Measurements from ENCODE around the gene FOXI1.
"Not testable (repeated sequence)": the region's sequence is repeated elsewhere in the genome, so short reads cannot be mapped to it uniquely, and the experiment has no call there.

FOXI1 gene

DNA sequence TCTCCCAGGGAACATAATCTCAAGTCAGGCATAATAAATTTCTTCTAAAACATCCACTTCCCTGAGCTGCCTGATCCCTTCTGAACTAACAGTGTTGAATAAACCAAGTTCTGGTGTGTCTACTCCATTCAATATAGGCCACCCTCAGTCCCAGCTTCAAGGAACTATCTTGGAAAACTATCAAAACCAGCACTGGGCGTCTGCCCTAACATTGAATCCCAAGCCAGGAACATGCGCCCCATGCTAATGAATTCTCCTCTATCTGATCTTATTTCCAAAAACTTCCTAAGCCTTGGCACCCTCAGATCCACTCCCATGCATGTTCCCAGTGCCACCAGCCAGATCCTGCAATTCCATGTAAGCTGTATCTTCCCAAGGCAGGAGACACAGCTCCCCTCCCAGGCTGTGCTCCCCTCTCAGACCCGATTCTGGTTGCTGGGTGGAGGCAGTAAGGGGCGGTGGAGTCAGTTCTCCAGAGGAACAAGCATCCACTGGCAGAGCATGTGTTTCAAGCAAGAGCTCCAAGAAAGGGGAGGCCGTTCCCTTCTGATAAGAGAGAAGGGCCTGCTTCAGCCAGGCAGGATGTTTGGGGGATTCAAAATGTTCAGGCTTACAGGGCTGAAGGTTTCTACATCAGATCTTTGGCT is 13.1 kb upstream of the FOXI1 start:
- no peak for DNase-seq (ENCODE audit: low spot score)

DNA sequence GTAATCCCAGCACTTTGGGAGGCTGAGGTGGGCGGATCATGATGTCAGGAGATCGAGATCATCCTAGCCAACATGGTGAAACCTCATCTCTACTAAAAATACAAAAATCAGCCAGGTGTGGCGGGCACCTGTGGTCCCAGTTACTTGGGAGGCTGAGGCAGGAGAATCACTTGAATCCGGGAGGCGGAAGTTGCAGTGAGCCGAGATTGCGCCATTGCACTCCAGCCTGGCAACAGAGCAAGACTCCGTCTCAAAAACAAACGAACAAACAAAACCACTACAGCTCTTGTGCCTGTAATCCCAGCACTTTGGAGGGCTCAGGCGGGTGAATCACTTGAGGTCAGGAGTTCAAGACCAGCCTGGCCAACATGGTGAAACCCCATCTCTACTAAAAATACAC is 11.4 kb upstream of the FOXI1 start:
- DNase-seq (ENCODE audit: low spot score) = not testable (repeated sequence)

DNA sequence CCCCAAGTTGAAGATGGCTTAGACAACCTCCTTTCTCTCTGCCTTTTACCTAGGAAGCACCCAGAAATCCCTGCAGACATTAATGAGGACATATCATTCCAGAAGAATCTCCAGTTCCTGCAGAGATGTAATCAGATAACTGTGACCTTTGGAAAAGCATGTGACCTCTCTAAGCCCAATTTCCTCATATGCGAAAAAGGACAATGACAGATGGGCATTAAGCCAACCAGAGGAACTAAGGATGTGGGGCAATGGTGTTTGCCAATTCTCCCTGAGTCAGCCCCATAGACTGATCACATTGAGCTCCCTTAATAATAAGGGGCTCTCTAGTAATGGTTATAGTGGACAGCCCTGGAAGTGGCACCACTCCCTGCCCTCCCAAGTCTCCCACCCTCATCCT is 10.1 kb upstream of the FOXI1 start:
- DNase-seq (ENCODE audit: low spot score) = no peak

GRCh38 chr5:170097934-170098333 is 7.8 kb upstream of the FOXI1 start:
- DNase-seq (ENCODE audit: low spot score) = peak; percentile 3

- DNase-seq (ENCODE audit: low spot score) = peak; percentile 68
Measured at GRCh38 chr5:170100066-170100943, 5.4 kb upstream of the FOXI1 start.

- no peak for DNase-seq (ENCODE audit: low spot score)
Measured at GRCh38 chr5:170103447-170103846, 2.2 kb upstream of the FOXI1 start.

DNA sequence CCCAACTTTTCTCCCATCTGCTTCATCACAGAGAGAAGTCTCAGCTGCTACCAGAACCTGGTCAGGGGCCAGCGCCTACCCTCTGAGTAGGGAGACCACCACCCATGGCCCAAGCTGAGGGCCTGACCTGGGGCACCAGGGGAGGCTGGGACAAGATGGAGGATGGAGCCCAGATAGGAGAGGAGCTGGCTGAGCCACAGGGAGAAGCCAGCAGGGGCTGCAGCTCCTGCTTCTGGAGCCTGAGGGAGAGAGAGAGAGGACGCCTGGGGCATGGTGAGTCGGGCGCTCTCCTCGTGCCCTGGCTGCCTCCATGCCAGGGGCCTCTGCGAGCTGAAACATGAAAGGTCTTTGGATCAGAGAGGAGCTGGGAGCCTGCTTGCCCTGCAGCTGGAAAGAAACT is 1.4 kb upstream of the FOXI1 start:
- DNase-seq (ENCODE audit: low spot score) = no peak

- no peak for DNase-seq (ENCODE audit: low spot score)
Measured at GRCh38 chr5:170104710-170105109, 987 bp upstream of the FOXI1 start.

- DNase-seq (ENCODE audit: low spot score) = no peak
Measured at GRCh38 chr5:170107674-170108073, 2.0 kb downstream of the FOXI1 start.

DNA sequence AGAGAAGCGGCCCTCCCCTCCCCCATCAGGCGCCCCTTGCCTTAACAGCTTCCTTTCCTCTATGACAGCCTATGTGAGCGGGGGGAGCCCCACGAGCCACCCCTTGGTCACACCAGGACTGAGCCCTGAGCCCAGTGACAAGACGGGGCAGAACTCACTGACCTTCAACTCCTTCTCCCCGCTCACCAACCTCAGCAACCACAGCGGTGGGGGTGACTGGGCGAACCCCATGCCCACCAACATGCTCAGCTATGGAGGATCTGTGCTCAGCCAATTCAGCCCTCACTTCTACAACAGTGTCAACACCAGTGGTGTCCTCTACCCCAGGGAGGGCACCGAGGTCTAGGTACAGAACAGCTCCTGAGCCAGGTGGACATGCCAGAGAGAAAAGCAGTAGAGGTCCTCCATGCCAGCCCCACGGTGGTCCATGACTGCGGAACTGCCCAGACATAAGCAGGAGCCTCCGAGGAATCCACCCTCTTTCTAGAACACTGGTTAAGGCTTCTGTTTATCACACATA is 2.6 kb downstream of the FOXI1 start:
- DNase-seq (ENCODE audit: low spot score) = no peak

- DNase-seq (ENCODE audit: low spot score) = no peak
Measured at GRCh38 chr5:170109059-170110031, 3.6 kb downstream of the FOXI1 start.

DNA sequence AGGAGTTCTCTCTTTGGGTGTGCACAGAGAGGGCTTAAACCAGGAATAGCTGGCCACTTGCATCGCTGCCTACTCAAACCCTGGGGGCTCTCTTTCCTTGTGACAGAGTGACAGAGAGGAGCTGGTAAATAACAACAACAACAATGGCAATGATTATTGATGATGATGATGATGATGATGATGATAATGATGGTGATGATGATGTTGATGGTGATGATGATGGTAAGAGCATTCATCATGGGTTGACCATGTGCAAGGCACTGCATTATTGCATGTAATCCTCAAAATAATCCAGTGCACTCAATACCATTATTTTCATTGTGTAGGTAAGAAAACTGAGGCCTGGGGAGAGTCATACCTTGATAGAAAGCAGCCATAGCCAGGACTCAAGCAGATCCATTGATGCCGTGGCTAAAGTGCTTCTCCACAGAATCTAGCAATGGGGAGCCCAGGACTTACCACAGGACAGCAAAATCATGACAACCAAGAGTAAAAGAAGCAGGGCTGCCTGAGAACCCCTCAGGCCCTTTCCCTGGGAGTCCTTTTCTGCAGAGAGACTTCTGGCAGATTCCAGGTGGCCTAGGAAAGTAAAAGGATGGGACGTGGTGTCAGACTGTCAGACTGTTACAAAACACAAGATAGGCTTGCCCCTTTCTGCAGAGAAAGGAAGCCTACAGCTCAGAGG is 4.8 kb downstream of the FOXI1 start:
- DNase-seq (ENCODE audit: low spot score) = no peak

DNA sequence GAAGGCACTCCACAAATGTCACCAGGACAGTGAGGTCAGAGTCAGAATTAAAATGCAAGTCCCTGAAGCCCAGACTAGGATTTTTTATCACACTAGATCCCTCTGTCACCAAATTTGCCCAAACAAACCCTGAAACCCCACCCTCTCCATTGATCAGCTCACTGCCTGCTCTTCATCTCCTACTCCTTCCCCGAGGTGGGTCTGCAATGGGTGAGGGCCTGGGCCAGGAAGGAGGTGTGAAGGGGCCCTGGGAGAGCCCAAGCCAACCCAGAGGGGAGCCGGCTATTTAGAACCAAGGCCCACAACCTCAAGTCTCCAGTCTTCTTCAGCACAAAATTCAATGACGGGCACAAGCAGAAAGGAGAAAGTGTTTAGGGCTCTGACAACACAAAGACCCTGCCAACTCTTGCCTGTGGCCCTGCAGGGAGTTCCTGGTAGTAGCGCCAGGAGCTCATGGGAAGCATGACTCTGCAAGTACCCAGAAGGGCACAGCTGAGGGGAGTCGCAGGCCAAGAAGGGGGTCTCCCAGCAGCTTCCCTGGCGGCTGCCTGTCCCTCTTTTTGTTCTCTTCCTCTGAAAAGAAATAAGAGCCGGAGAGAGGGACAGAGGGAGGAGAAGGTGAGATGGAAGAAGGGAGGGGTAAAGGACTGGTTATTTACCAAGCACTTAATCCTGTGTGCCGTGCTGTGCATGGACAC is 5.5 kb downstream of the FOXI1 start:
- DNase-seq (ENCODE audit: low spot score) = no peak

GRCh38 chr5:170112876-170113521 is 7.3 kb downstream of the FOXI1 start:
- DNase-seq (ENCODE audit: low spot score) = no peak

DNA sequence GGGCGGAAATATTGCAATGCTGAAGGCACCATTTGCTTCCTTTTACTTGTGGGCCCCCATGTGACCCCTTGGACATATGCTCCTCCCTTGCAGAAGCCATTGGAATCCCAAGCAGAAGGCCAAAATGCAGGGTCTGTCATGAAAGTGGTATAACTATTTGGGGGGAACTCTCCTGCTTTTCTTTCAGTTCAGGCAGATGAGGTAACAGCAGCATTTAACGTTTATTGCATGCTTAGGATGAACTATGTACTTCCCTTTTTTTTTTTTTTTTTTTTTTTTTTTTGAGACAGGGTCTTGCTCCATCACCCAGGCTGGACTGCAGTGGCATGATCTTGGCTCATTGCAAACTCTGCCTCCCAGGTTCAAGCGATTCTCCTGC is 7.8 kb downstream of the FOXI1 start:
- no peak for DNase-seq (ENCODE audit: low spot score)

DNA sequence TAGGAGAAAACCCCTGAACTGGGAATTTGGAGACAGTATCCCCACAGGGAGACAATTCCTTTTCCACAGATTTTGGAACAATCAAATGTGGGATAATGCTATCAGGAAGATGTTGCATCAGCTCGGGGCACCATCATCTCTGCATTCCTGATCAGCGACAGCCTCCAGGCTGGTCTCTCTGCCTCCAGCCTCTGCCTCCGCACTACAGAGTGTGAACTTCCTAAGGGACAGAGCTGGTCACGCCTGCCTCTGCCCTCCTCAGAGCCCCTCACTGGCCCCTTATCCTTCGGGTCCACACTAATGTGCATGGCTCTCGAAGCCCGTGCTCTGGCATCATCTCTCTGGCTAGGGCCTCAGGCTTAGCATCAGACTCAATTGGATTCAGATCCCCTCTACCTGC is 8.6 kb downstream of the FOXI1 start:
- DNase-seq (ENCODE audit: low spot score) = no peak

DNA sequence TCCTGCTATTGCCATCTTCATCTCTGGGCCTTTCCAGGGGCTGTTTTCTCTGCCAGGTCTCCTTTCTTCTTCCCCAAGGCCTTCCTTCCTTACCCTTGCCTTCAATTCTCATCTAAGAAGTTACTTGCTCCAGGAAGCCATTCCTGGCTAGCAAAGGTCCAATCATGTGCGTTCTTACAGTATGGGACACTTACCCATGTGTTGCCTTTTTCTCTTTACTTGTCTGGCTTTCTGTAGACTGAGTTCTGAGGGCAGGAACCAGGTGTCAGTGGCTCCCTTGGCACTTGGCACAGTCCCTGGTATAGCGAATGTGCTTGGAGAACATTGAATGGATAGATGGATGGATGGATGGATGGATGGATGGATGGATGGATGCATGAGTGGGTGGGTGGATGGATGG is 10.2 kb downstream of the FOXI1 start:
- DNase-seq (ENCODE audit: low spot score) = no peak

GRCh38 chr5:170117736-170118135 is 12.0 kb downstream of the FOXI1 start:
- DNase-seq (ENCODE audit: low spot score) = no peak

DNA sequence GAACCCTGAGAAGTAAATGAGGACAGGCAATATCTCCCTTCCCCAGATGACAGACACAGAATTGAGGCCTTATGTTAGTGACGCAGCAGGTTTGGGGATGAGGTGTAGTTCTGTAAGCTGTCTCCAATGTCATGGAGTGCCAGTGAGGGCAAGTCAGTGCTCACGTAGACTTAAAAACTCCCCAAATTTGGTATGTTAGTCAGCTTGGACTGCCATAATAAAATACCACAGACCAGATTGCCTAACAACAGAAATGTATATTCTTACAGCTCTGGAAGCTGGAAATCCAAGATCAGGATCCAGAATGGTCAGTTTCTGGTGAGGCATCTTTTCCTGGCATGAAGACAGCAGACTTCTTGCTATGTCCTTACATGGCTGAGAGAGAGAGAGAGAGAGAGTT is 14.9 kb downstream of the FOXI1 start:
- DNase-seq (ENCODE audit: low spot score) = no peak

- DNase-seq (ENCODE audit: low spot score) = no peak
Measured at GRCh38 chr5:170121321-170121720, 15.6 kb downstream of the FOXI1 start.
